Fibroblast of skin of right biceps (primary cell): Measurements from ENCODE around the gene NTN1.

Experiments
- DNase-seq: peaks from one replicate; pipeline ENCODE4 v3.0.0-alpha.2; 2013

Gene NTN1

DNA sequence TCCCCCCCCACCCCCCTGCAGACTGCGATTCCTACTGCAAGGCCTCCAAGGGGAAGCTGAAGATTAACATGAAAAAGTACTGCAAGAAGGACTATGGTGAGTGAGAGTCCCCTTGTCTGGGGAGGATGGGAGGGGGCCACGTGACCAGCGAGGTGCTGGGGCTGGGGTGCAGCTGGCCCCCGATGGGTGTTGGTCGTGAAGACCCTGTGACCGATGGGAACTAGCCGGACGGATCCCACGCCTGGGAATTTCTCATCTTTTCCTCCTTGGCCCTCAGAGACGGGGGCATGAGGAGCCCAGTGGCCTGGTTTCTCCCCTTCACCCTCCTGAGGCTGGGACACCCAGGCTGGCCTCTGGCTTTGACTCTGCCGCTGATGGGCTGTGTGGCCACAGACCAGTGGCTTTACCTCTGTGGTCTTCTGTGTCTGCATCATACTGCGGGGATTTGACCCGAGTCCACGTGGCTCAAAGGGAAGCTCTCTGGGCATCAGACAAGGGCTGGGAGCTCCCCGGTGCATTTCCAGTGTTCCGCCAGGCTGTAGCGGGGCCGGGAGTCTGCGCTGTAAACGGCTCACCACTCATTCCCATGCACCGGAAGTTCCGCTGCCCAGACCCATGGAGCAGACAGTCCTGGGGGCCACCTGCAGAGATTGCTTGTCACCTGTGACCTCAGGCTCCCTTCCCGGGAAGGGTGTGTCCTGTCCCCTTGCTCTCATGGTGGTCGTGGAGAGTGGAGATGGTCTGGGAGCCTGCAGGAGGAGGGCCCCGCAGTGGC lies 200.0 kb downstream of the NTN1 start:
- DNase-seq = no peak

DNA sequence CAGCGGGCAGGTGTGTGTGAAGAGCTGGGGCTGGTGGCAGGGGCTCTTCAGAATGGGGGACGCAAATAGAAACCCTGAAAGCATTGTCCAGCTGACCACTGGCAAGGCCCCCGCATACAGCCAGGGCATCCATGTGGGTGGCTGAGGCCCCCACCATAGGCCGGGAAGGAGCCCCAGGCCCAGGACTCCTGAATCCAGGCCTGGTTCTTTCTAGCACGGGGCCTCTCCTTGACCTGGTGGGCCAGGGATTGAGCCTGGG lies 200.5 kb downstream of the NTN1 start:
- DNase-seq = no peak

DNA sequence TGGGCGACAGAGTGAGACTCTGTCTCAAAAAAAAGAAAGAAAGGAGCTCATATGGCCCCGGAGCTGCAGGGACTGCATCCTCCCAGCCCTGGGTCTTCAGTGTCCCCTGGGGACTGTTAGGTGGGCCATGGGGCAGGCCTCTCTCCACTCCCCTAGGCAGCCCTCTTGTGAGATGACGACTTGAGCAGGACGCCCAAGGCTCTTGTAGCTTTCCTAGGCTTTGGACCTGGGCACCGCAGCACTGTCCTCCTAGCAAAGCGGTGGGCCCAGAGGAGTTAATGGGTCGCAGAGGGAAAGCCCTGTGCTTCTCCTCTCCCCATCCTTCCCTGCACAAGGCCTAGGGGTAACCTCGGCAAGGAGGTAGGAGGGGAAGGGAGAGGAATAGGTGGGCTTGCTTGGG lies 202.2 kb downstream of the NTN1 start:
- no peak for DNase-seq

DNA sequence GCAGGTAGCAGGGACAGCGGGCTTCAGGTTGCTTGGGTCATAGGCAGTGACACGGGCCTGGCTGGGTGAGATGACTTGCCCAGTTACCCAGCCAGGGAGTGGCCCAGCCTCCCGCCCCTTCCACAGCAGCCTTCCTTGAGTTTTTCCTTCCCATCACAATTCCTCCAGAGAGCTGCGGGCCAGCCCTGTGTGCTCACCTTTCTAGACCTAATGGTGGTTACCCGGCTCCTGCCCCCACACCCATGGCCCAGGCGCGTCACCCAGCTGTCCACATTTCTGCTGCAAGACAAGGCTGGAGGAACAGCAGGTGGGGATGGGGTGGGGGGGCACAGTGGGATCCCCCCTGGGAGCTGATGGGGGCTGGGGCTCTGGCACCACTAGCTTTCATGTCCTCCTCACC lies 203.2 kb downstream of the NTN1 start:
- no peak for DNase-seq

DNA sequence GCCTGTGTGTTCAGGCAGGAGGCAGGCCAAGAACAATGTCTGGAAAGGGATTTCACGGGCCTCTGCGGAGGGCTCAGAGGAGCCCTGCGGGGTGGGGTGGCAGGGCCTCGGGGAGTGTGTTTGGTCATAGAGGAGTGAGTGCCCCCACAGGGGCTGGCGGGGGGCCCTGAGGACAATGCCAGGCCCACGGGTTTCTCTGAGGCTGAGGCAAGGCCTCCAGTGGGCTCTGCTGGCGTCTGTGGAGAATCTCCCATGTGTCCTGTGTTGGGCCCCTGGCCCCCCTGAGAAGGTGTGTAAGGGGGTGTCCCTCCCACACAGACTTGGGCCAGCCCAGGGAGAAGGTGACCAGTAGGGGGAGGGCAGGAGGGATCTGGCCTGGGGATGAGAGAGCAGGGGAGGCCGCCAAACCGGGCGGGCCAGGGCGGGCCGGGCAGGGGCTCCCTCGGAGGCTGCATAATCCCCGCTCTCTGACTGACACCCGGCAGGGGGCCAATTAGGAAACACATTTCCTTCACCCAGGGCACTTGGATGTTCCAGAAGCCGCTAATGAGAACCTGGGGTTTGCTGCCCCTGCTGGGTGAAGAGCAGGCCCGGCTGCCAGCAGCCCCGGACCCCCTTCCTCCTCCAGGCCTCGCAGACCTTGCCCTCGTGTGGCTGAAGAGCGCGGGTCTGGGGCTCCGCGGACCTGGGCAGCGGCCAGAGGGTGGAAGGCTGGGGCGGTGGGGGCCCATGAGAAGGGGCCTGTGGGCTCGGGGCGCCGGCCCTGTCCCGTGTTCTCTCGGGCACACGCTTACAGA lies 204.2 kb downstream of the NTN1 start:
- DNase-seq = no peak

DNA sequence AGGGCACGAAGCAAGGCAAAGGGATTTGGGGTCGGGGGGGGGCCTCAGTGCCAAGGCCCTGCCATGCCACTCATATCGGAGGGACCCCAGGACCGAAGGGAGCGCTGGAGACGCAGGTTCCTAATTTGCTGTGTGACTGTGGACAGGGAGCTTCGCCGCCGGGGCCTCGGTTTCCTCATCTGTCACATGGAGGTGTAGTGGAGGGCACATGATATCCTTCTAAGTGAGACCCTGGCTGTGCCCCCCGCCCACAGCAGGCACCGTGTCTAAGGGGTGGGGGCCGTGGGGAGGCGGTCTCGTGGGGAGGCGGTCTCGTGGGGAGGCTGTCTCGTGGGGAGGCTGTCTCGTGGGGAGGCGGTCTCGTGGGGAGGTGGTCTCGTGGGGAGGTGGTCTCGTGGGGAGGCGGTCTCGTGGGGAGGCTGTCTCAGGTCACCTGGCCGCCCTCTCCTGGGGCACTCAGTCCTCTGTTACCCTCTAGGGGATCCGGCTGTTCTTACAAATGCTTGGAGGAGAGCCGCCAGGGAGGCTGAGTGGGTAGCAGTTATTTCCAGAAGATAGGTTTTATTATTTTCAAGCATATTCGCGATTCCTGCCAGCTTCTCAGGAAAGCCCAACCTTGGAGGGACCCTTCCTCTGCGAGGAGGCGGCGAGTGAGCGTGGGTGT lies 205.0 kb downstream of the NTN1 start:
- DNase-seq = no peak

DNA sequence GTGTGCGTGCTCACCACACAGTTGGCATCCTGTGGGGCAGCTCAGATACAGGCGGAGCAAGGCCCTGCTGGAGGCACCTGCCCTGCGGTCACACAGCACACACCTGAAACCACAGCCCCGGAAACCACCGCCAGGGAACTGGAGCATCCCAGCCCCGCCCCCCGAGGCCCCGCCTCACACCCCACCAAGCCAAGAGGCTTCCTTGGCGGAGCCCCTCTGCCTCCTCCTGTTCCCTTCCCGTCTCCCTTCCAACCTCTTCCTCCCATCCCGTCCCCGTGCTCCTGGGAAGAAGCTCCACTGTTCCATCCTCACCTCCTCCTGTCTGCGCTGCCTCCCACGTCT lies 205.5 kb downstream of the NTN1 start:
- DNase-seq = no peak

DNA sequence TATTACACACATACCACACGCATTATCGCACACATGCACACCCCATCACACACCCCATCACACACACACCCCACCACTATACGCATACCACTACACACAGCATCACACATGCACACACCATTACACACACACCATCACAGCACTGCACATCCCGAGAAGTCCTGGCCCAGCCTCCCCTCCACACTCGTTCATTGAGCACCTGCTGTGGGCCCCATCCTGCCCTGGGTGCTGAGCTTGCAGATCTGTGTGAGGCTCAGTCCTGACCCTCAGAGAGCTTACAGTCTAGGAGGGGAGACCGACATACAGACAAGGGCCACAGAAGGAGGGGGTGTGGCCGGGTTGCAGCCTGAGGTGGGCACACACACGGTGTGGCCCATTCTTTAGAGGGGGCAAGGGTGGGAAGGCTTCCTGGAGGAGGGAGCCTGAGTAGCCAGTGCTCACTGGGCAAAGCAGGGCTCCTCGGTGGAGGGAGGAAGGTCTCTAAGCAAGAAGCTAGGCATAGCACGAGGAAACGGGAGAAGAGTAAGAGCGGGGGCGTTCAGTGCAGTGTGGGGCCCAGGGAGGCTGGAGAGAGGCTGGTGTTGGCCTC lies 206.6 kb downstream of the NTN1 start:
- no peak for DNase-seq

DNA sequence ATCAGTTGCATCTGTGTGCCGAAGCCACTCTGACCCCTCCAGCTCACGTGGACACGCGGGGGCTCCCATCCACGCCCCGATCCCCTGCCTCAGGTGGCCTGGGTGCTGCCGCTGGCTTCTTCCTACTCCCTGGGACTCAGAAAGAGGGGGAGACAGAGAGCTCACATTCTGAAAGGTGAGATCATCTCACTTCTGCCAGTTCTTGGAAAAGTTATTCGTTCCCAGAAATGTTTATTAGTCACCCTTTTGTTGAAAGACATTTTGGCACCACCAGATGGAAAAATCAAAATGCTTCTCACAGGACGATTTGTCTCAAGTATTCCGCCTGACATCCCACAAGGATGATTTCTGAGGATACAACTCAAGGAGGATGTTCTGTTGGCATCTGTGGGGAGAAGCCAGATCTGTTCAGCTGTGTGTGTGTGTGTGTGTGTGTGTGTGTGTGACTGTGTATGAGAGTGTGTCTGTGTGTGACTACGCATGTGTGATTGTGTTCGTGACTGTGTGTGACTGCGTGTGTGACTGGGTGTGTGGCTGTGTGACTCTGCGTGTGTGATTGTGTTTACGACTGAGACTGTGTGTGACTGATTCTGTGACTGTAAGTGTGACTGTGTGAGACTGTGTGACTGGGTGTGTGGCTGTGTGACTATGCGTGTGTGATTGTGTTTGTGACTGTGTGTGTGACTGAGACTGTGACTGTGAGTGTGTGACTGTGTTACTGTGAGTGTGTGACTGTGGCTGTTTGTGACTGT lies 207.3 kb downstream of the NTN1 start:
- DNase-seq = peak; percentile 96

DNA sequence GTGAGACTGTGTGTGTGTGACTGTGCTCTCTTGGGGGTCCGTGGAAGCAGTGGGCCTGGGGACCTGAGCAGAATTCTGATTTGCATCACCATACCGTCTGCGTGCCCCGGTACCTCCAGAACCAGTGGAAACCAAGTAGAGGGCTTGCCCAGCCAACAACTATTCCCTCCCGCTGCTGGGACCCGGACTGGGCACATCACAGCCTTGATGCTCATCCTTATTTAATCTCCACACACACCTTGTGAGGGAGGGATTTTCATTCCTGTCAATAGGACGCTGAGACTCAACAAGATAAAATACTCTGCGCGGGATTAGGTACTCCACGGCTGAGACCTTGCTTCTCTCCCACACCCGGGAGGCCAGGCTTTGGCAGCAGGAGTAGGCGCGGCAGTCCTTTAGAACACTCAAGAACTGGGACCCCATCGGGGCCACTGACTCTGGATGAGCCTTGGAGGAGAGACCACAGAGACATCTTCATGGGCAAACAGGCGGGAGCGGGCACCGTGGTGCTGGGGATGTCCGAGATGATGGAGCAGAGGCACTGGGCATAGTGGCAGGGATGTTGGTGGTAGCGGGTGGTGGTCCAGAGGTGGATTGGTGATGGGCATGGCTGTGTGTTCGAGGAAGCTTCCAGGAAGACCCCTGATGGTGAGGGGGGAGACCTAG lies 208.0 kb downstream of the NTN1 start:
- DNase-seq = no peak

DNA sequence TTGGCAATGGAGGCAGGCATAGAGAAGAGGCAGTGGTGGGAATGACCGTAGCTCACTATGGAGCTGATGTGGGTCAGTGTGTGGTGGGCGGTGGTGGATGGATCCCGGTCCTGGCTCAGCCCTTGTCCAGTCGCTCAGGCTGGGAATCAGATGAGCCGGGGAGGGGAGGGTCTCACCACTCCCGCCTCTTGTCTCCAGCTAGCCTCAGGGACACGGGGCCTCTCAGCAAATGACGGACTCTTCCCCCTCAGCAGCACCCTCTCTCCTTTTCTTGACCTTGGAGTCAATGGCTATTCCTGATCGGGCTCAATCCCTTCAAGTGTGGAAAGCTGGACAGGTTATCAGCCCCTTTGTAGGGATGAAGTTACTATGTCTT lies 208.5 kb downstream of the NTN1 start:
- no peak for DNase-seq

DNA sequence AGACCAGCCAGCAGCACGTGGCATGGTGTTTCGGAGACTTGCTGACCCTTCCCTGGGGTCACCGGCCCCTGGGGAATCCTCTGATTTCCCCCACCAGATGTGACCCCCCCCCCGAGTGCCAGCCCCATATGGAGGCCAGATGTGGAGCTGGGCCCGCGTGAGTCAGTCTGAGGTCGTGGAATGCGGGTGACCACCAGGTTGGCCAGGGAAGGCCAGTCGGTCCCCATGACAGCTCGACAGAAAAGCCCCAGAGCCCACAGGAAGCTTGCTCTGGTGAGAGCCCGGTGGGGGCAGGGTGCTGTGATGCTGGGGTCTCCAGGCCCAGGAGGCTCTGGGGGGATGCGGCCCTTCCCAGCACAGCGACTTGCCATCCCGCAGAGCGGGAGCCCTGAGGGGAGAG lies 209.0 kb downstream of the NTN1 start:
- DNase-seq = peak; percentile 59

DNA sequence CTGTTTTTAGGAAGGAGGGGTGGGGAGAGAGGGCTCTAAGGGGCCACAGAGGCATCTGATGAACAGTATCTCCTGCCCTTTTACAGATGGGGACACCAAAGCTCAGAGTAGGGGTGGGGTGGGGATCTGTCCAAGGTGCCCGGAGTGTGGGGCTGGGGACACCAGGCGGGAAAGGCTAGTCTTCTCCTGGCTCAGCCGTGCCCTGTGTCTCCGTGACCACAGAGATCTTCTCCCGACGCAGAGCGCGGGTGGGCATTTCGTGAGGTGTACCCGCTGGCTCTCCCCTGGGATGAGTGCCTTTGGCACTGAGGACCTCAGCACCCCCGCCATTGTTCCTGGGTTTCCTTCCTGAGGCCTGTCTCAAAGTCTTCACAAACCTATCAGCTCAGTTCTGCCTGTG lies 209.6 kb downstream of the NTN1 start:
- DNase-seq = no peak

DNA sequence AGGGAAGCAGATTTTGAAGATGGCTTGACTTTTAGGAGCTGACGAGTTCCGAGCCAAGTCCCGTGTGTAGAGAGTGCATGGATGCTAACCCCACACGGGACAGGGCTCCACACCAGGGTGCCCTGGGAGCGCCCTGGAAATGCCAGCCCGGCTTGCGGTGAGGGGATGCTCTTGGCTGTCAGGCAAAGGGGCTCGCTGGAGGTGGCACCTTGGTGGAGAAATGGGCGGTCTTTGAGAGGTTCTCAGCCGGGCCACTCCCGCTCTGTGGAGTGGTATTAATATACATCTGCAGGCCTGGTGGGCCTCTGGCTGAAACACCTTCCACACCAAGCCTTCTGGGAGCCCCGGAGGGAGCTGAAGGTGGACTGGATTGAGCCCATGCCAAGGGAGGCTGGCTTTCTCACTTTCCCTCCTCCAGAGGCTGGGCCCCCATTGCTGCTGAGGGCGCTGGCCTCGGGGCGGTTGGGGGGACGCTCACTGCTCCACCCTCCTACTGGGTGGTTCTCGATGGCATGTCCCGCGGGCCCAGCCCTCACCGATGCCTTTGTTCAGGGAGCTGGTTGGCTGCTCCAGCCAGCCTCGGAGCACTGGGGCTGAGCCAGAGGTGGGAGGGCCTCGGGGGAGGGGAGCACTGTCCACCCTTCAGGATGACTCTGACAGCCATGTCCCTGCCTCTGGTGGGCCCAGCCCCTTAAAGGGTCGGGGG lies 210.3 kb downstream of the NTN1 start:
- no peak for DNase-seq

DNA sequence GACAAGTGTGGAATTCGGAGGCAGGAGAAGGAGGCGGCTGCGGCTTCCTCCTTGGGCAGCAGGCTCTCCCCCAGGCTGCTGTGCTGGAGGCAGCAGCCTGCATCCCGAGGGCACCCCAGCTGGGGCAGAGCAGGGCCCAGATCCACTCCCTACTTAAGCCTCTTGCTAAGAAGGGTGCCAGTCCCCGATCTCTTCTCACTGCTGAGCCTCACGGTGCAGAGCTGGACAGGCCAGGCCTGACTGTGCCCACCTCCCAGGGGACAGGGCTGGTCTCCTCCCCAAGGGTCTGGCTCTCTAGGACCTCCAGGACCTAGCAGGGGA lies 210.8 kb downstream of the NTN1 start:
- DNase-seq = no peak

DNA sequence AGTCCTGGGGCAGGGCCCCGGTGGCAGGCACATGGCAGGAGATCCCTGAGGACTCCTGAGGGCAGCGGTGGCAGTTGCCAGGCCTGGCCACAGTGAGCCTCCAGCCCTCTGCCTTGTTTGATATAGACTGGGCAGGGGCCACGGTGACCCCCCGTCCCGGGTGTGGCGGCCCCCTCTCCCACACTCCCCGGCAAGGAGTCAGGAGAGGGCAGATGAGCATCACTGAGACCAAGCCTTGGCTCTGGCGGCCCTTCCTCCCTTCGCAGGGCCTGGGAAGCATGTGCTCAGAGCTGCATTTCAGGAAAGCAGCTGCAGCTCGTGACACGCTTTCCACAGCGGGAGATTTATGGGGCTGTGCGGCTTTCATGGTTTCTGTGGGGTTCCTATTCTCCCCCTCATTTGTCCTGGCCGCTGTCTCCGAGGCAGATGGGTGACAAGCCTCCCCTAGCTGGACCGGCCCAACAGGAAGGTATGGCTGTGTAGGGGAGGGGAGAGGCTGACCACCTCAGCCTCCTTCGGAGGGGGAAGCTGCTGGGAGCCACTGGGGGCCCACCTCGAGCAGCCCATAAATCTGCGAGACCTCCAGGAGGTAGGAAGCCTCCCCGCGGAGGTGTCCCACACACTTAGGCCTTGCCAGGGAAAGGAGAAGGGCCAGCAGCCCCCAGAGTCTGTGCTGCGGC lies 211.4 kb downstream of the NTN1 start:
- peak; percentile 53 for DNase-seq

DNA sequence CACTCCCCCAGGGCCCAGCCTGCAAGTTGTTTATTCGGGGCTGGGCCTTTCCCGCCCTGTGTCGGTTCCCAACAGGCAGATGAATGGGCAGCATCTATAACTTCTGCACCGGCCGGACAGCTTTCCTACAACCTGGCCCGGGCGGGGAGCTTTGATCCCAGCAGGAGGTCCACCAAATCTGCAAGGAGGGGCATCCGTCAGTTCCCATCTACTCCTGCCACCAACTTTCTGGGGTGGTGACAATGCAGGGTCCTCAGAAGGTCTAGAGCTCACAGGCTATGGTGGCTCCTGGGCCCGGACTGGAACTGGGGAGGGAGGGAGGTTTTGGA lies 211.9 kb downstream of the NTN1 start:
- no peak for DNase-seq

DNA sequence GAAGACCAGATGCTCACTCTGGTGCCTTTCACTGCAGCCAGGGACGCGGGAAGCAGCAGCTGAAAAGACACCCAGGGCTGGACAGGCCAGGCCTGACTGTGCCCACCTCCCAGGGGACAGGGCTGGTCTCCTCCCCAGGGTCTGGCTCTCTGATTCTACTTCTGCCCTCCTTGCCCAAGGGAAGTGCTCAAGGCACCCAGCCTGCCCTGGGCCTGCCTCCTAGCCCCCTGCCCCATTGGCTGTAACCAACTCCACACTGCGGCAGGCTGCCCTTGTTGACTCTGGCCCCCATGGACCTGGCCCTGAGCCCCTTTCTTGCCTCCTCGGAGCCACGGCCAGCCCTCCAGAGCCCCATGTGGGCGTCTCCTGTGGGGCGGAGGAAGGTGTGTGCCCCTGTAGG lies 212.5 kb downstream of the NTN1 start:
- DNase-seq = no peak

DNA sequence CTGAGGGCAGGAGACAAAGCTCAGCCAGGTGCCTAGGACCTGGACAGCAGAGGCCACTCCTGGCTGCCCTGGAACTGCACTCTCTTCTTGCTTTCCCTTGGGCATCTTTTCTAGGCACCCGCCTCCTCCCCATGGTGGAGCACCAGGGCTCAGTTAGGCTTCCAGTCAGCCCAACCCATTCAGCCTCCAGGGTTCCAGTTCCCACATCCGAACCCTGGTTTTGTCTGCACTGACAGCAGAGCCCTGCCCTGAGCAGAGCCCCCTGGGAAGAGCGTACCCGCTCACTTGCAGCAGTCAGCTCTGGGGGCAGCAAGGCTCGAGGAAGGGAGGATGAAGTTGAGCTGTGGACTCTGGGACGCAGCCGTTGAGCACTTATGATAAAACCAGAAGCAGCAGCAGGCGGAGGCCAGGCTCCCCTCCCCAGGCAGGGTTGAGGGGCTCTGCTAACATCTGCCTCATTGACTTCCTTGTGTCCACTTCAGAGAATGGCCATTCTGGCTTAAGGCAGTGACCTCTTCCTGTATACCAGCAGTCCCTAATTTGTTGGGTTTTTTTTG lies 213.2 kb downstream of the NTN1 start:
- DNase-seq = no peak

DNA sequence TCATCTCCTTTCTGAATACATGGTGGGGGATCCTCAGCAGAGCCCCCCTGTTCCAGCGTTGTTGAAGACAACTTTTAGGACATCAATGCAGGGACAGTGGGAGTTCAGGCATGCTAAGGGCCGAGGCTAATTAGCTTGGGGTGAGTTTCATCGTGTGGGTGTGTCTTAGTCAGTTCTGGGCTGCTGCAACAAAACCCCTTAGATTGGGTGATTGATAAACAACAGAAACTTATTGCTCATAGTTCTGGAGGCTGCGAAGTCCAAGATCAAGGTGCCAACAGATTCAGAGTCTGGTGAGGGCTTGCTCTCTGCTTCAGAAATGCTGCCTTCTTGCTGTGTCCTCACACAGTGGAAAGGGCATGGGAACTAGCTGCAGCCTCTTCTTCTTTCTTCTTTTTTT lies 214.0 kb downstream of the NTN1 start:
- DNase-seq = no peak

DNA sequence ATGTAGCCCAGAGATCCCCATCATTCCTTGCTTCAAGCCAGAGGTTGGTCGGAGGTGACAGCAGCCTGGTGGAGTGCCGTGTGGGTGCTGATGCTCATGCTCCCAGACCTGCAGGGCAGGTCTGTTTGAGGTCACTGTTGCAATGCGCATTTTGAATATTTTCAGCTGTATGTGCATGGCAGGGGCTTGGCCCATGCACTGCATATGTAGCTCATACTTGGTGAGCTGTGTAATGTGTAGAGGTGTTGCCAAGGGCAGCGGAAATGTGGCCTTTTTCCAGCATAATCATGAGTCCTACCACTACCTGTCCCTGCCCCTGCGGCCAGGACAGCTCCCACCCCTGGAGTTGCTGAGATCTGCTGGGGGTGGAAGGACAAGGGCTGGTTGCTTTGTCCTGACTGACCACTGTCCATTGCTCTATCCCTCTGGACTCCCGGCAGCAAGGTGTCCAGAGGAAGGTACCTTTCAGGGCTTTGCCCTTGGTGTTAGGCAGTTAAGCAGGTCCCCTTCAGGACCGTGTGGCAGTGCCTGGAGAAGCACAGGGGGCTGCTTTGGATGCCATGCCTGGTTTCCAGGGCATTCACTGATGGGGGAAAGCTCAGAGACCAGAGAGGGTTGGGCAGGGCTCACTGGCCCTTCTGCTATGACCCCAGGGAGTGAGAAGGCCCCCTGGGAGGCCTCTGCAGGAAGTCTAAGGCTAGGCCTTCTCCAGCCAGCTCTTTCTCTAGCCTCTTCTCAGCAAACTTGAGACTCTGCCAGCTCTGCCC lies 215.2 kb downstream of the NTN1 start:
- peak; percentile 35 for DNase-seq
